IPS-NIHi7 (cell line): ENCODE data around the gene SF3B3.
"Not testable (repeated sequence)": the region's sequence is repeated elsewhere in the genome, so short reads cannot be mapped to it uniquely, and the experiment has no call there.

Experiments used
- DNase-seq: peaks from one replicate; pipeline ENCODE4 v3.0.0; 2012; ENCODE audit warnings: mixed read lengths; ENCODE audit errors: extremely low spot score

Gene SF3B3

DNA sequence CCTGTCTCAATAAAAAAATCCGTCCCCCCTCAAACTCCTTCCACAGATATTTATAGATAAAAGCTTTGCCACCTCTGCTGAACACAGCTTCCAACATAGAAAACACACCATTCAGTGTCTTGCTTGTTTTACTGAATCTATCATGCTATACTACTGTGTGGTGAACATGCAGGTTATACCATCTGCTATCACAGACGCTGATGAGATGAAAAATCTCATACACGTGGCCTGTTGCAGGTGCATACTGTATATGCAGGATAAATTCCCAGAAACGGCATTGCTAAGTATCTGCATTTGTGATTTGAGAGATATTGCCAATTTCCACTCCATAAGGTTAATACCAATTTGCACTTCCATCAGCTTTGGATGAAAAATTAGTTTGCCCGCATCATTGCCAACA, 92.3 kb downstream of the SF3B3 start:
- DNase-seq, result no peak

DNA sequence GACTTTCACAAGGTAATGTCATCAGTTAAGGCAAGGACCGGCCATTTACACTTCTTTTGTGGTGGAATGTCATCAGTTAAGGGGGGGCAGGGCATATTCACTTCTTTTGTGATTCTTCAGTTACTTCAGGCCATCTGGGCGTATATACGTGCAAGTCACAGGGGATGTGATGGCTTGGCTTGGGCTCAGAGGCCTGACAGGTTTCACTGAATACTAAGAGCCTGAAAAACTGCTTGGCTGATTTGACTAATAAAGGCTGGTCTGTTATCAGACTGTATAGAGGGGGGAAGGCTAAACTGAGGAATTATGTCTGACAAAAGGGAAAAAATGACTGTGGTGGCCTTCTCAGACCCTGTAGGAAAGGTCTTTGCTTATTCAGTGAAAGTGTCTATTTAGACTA, 98.2 kb downstream of the SF3B3 start:
- not testable (repeated sequence) for DNase-seq
